GM12874 (cell line): ENCODE measurements around the gene C1orf198.

Experiments used
- CTCF ChIP-seq: IDR thresholded peaks from 2 replicates; pipeline ENCODE4 v1.5.1; 2011; ENCODE audit warnings: low read depth, mild to moderate bottlenecking, control low read depth, low read length, moderate library complexity; ENCODE audit not compliant: insufficient read depth

Gene C1orf198

DNA sequence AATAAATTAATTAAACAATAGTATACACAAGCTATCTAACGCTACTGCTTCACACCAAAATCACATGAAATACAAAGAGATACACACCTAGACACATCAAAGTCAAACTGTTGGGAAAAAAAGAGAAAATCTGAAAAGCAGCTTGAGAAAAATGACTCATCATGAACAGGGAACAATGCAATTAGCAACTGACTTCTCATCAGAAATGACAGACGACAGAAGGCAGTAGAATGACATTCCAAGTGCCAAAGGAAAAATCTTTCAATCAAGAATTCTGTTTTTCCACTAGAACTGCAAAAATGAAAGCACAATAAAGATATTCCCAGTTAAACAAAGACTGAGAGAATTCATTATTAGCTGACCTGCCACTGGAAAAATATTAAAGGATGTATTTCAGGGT is 63.9 kb downstream of the C1orf198 start:
- no peak for TF ChIP-seq CTCF

- TF ChIP-seq CTCF: no peak
Observed at GRCh38 chr1:230800891-230801840, 67.2 kb downstream of the C1orf198 start.

- TF ChIP-seq CTCF: no peak
Observed at GRCh38 chr1:230798491-230798890, 69.8 kb downstream of the C1orf198 start.

DNA sequence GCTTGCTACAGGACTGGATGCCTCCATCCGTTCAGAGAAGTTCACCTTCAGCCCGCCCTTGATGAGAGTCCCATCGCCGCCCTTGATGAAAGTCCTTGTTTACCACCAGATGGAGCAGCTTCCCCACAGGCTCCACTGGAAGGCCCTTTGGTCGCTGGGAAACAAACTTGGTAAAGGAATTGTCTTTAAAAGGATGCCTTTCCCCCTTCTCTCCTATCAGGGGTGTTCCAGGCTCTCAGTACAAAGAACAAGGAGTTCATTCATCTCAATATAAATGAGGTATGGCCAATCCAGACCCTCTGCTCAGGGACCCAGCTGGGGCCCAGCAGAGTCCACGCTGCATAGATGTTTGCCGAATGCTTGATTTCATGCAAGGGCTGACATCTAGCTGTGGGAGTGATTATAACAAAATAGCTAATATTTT is 70.4 kb downstream of the C1orf198 start:
- TF ChIP-seq CTCF: 0 out of 2 replicates have a peak, but pooled peaks have one; percentile 7

GRCh38 chr1:230797376-230797920 is 70.9 kb downstream of the C1orf198 start:
- TF ChIP-seq CTCF: no peak

DNA sequence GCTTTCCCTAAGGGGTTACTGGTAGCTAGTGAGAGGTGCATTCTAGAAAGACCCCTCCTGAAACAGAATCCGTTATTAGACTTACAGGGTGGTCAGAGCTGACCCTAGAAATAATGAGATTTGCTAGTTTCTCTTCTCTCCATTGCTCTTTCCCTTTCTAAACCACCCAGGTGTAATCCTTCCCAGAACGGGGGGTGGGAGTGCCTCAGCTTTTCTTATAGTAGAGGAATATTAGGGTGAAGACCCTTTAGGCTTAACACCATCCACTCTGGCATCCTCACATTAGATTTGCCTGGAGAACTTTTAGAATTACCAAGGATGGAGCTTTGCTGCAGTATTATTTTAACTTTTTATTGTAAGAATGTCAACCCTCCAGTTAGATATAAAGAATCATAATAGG is 71.7 kb downstream of the C1orf198 start:
- TF ChIP-seq CTCF: no peak

GRCh38 chr1:230794871-230795605 is 73.3 kb downstream of the C1orf198 start:
- TF ChIP-seq CTCF: no peak
